IPS-NIHi7 (cell line): ENCODE data around the gene ZNF260.

Source experiments
- DNase-seq: peaks from one replicate; pipeline ENCODE4 v3.0.0; 2012; ENCODE audit warnings: mixed read lengths; ENCODE audit errors: extremely low spot score

The ZNF260 gene

DNA sequence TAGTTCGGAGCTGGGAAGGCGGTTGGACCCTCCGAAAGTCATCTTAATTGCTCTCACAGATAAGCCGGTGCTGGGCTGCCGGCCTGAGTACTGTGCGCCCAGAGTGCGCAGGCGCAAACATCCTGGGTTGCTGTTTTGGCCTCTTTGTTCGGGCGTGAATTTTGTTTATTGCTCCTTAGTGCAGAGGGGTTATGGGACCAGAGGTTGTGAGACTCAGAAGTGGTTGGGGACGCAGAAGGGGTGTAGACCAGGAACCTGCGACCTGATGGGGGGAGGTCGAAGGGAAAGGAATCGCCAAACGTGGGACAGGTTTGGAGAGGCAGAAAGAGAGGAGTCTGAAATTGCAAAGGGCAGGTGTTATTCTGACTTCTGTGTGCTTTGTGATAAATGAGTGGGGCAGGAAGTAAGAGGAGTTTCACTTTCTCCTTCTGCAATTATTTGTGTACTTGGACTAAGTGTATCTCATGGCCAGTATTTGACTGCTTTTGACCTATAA lies 38.1 kb downstream of the ZNF260 start:
- DNase-seq = peak; percentile 90

DNA sequence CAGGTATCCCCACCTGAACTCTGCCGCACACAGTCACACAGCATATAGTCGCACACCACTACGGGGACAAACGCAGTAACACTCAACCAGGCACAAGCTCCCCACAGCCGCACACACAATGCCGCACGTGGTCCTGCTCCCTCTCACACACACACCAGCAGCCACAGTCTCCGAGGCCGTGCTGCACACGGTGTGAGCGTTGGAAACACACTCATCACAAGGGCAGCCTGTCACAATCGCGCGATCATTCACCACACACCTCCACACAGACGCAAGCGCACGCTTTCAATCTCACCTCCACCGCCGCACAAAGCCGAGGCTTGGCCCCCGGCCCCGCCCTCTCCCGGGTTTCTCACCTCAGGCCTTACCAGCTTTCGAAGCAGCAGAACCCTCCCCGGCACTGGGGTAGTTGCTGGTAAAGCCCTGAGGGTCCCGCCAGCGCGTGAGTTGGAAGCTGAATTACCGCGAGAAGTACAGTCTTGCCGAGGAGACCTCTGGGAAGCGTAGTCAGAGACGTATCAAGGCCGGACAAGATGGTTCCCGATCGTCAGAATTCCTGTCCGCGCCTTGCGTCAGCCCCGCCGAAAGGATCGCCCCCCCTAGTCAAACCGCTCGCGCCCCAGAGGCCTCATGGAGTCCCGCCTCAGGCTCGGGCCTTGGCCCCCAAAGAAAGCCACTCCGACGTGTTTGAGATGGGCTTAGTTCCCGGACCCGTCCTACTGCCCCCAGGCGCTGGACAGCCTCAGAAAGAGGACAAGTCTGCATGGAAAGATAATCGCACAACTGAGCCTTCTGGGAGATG lies 38.8 kb downstream of the ZNF260 start, which contains the start of gene ZNF566:
Gene ZNF566 (minus strand): TSS at position 444 of the 802 bp plus-strand sequence. CDS start 13,004 bp downstream, outside the sequence.
- peak; percentile 98 for DNase-seq

DNA sequence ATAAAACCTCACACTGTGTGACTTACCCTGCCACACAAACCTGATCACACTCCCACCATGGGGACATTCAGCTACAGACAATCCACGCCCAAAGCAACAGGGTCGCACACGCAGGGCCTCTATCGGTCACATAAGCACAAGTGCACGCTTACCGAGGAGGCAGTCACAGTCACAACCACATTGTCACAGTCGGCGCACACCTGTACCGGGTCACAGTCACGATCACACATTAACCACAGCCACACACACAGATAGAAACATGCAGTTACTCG lies 39.3 kb downstream of the ZNF260 start:
- peak; percentile 20 for DNase-seq

DNA sequence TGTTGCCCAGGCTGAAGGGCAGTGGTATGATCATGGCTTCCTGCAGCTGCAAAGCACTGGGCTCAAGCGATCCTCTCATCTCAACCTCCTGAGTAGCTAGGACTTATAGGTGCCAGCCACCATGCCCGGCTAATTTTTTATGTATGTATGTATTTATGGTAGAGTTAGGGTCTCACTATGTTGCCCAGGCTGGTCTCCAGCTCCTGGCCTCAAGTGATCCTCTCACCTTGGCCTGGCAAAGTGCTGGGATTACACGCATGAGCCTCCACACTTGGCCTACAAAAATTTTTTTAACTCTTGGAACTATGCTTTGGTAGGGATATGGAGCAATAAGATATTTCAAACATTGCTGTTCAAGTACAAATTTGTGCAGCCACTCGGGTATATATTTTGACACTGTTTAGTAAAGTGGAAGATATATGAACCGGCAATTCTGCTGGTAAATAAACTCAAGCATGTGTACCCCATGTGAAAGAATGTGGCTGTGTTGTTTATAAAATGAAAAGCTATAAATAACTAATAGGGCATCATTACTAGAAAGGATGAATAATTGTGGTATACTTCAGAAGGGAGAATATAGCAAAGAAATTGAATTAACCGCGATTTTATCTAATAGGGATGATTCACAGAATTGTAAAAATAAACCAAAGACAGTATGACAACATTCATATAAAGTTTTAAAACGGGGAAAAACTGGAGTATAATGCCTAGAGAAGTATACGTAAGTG lies 39.8 kb downstream of the ZNF260 start:
- DNase-seq = no peak

DNA sequence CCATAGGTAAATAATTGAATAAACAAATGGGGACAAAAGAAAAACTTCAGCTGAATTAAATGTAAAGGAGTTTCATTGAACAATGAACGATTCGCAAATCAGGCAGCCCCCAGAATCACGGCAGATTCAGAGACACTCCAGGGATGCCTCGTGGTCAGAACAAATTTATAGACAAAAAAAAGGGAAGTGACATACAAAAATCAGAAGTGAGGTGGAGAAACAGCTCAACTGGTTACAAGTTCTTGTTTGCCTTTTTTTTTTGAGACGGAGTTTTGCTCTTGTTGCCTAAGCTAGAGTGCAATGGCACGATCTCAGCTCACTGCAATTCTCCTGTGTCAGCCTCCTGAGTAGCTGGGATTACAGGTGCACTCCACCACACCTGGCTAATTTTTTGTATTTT lies 44.4 kb downstream of the ZNF260 start:
- DNase-seq = no peak

DNA sequence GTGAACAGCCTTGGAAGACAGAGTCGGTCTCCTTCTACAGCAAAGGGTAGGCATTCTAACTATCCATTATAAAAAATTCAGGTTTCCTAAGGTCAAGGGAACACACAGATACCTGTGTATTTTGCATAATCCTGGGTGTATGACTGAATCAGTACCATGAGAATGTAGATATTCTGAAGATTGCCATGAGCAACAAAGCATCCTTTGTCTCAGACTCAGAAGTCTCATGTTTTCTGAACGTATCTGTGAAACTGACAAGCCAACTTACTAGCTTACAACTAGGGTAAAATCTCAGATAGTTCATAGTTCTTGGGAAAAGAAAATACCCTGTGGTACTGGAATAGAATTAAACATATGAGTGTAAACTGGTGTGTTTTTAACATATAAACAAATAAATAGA lies 45.2 kb downstream of the ZNF260 start:
- no peak for DNase-seq
